NCI-H2107 treated with DMSO at 0.1 percent for 48 hours (cell line): ENCODE results near the gene CAPN5.
A peak's percentile ranks its signal among the peaks of the same experiment; 100 is the strongest.
"Not testable (repeated sequence)": the region's sequence is repeated elsewhere in the genome, so short reads cannot be mapped to it uniquely, and the experiment has no call there.

Experiments
- DNase-seq: peaks from one replicate; lab custom pipeline; 2025; ENCODE audit not compliant: unreplicated experiment; lab: John Stamatoyannopoulos, UW

Gene CAPN5

DNA sequence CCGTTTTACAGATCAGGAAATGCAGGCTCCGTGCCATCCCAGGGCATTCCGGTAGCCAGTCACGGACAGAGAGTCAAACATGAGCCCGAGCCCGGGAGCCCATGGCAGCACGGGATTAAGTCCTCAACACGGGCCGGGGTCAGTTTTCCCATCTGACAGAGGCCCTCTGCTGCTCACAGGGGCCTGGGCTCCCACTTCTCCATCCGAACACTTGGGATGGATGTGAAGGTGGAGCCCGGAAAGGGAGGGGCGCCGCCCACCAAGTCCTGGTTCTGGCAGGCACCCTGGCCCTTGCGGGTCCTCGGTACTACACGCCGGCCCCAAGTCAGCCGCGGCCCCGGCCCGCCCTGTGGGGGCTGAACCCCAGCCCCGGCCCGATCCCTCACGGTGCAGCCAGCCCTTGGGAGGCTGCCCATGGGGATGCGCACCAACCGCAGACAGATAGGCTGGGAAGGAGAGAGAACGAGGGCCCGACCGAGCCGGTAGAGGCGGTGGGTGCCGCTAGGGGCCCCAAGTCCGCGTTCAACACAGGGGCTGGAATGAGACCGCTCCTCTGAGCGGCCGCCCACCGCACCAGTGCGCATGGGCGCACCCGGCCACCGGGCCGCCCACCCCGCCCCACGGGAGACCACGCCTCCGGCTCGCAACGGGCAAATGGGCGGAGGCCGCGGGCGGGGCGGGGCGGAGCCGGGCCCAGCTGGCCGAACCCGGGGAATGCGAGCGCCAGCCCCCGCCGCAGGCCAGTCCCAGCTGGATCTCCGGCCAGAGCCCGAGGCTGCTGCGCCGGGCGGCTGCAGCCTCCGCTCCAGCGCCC, at the start of gene CAPN5:
CAPN5 (plus strand) TSS at position 743 of the 814 bp plus-strand sequence. CDS start 17,916 bp downstream, outside the sequence.
- peak; percentile 30 for DNase-seq

DNA sequence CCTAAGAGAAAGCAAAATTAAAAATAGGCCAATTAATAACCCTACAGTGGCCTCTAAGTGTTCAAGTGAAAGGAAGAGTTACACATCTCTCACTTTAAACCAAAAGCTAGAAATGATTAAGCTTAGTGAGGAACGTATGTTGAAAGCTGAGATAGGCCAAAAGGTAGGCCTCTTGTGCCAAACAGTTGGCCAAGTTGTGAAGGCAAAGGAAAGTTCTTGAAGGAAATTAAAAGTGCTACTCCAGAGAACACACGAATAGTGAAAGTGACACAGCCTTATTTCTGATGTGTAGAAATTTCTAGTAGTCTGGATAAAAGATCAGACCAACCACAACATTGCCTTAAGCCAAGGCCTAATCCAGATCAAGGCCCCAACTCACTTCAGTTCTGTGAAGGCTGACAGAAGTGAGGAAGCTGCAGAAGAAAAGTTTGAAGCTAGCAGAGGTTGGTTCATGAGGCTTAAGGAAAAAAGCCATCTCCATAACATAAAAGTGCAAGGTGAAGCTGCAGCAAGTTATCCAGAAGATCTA, 48.3 kb upstream of the CAPN5 start:
- not testable (repeated sequence) for DNase-seq

DNA sequence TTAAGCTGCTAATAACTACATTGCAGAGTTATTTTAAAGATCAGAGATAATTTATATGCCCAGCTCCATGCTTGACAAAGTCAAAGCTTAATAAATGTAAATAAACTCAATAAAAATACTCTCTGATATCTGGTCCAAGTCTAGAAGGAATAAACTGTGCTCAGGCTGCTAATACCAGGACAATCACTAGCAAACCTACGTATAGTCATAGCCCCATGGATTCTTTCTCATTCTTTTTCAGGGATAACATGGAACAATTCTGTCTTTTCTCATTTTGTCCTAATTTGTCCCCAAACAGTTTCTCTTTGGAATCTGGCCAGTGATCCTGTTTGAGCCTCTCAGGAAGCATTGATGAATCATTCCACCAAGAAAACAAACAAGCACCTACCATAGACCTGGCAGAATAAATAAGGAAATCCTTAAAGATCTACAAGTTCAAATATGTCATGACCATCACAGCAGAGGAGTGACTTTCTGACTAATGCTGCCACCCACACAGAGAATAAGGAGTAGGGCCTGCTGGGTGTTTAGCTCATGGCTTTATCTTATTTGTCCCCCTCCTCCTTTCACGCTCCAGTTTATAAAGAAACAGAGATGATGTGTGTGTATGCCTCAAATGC, 46.7 kb upstream of the CAPN5 start:
- no peak for DNase-seq

DNA sequence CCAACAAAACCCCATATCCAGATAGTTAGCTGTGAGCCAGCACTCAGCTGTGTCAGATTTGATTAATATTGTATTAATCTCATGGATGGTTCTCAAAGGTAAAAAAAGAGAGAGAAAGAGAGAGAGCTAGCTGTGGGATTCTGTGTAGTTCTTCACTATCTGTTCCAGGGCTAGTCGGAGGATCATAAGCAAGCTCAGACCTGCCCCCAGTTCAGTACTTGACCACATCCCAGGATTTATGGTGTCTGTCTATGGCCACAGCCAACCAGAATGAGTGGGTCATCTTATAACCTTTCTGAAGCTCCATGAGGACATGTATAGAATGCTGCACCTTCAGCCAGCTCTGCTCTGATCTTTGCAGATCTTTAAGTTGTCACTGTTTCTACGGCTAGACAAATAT, 46.0 kb upstream of the CAPN5 start:
- no peak for DNase-seq

DNA sequence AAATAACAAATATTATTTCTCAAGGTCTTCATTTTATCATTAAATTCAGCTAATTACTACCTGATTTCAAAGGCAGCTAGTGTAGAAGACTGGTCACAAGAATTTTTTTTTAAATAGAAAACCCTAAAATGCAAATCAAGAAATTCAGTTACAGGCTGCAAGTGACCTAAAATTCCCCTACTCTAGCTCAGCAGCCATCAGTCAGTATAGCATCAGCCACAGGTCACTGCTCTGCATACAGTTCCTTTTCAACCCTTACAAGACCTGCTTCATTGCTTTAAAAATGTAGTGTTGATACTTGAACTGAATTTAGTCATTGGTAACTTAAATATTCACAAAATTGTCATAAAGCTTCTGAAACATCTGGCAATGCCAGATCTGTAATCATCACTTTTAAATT, 42.0 kb upstream of the CAPN5 start:
- no peak for DNase-seq

DNA sequence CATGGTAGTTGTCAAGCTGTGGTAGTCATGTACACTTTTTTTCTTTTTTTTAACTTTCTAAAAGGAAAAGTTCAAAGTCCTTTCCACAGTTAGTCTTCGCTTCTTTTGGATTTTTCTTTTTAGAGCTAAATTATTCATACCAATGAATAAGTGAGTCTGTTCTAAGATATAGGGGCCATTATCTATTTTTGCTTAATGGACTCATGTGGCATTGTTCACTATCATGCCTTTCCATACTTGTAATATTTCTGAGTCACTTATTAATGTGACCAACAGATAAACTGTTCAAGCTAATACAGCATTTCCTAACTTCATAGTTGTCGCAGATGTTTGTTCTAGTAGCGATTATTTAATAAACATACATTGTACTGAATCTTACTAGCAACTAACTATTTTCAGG, 40.5 kb upstream of the CAPN5 start:
- DNase-seq: no peak

DNA sequence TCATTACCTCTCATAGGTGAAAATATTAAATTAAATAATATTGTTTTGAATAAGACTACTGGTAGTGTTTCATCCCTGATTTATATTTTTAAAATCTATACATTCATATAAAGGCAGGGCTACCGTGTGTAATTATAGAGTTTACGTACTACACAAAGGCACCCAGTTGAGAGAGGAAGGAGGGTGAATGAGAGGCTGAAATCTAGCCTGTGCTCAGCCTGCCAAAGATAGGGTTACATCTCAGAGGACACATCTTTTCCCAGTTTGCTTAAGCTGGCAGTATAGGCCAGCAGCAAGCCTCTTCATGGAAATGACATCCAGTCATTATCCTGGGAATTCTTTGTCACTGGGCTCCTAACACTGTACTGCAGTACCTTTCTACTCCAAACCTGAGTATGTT, 40.0 kb upstream of the CAPN5 start:
- DNase-seq: peak; percentile 30

DNA sequence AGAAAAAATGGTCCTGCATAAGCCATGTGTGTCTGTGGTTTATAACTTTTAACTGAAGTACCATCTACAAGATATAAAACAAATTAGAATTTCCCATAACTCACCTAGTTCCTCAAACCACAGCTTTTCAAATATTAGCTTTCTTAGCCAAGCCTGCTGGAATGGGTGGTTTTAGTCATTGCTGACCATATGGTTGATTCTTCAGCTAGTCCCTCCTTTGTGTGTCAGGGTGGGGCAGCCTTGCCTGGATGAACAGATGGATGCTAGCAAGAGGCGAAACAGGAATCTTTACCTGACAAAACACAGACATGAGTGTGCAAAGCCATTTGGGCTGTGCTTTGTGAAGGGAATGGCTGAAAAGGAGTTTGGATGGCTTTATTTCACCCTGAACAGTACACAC, 39.5 kb upstream of the CAPN5 start:
- no peak for DNase-seq

DNA sequence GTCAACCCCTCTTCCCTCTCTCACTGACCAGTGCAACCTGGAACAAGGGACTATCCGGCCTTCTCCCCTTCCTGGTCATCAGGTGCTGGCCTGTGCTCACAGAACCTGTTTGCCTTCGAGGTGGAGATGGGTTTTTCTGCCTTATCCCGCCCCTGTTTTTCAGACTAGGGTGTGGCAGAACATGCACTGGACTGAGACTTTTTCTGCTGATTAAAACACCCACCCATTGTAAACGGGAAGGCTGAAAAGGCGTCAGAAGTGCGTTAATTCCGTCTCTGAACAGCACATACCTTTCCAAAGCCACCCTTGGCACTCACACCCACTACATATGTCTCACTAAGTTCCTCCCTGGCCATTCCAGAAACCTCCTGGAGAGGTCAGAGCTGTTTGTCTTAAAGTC, 36.9 kb upstream of the CAPN5 start:
- DNase-seq: no peak

DNA sequence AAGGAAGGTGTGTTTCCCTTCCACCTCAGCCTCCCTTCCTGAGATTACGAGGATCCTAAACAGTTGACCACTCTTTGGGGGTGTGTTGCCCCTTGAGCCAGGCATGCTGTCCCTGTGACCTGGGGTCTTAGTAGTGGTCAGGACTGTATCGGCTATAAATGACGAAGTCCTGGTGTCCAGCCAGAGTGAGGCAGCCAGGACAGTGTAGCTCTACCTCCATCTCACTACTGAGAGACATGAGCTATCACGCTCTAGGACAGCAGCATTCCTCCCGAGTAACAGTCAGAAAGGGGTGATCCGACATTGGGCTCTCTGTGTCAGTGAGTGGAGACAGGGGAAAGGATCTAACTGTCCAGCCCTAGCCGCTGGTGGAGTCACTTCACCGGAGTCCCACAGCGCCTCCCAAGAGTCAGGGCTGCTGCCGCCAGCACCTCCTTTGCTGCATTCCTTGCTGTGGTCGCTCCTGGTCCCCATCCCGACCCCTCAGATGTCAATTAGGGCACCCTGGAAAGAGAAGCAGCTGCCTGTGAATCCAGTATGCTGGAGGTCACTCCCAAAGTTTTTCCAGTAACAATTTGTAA, 35.8 kb upstream of the CAPN5 start:
- no peak for DNase-seq

DNA sequence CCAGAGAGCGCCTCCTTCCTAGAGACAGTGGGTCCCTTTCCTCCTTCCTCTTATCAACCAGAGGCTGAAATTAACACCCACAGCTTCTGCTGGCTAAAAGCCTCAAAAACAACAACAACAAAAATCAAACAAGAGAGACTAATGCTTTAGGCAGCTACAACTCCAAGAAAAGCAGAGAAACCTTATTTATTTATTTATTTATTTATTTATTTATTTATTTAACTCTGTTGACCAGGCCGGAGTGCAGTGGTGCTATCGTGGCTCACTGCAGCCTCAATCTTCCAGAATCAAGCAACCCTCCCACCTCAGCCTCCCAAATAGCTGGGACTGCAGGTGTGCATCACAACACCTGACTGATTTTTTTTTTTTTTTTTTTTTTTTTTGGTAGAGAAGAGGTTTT, 35.2 kb upstream of the CAPN5 start:
- DNase-seq: no peak

DNA sequence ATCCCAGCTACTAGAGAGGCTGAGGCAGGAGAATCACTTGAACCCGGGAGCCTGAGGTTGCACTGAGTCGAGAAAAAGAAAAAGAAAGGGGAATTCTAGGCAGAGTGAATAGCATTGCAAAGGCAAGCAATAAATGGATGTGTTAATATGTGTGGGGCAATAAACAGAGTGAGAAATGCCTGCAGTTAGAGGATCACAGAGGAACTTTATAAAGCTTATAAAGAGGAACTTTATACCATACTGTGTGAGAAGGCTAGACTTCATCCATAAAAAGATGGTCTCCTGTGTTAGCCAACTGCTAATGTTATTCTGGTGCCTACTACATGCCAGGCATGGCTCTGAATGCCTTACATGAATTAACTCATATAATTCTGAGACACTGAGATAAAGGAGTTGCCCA, 31.7 kb upstream of the CAPN5 start:
- no peak for DNase-seq

DNA sequence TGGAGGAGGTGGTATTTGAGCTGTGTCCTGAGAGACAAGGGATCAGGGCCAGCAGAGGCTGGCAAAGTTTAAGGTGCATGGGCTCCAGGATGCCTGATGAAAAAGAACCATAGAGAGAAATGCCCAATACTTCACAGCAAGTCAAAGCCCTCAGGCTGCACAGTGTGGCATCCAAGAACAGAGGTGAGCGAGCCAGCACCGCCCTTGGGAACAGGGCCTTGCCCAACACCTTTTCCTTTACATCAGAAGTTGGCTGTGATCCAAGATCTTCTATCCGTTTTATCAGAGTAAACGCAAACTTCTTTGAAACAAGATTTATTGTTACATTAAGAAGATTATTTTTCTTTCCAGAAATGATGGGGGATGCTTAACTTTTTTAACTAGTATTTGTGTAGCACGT, 31.2 kb upstream of the CAPN5 start:
- DNase-seq: no peak

DNA sequence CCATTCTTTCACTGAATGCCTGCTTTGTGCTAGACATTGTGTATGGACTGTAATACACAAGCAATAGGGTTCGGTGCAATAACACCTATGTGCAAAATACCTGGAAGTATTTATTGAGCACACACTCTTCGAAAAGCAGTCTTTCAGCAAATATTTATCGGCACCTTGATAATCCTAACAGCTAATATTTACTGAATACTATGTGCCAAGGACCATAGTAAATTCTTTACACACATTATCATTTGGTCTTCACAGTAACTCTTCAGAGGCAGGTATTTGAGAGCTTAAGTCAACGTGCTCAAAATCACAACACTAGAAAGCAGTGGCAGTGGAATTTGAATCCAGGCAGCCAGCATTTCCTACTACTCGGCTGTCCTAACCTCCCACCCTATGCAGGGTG, 30.4 kb upstream of the CAPN5 start:
- DNase-seq: no peak

DNA sequence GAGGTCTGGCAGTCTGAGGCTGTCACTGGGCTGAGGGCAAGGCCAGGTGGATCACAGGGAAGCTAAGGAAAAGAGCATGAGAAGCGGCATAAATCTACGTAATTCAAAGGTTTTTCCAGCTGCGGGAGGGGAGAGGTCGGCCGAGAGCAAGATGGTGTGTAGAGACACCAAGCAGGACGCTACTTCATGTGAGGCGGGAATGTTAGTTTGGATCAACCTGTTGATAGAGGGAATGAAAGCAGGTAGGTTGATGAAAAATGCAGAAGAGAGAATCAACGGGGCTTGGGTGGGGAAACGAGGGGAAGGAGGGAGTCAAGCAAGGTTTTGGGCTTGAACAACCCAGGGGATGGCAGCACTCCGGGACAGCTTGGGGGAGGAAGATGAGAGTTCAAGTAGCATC, 29.7 kb upstream of the CAPN5 start:
- DNase-seq: no peak

DNA sequence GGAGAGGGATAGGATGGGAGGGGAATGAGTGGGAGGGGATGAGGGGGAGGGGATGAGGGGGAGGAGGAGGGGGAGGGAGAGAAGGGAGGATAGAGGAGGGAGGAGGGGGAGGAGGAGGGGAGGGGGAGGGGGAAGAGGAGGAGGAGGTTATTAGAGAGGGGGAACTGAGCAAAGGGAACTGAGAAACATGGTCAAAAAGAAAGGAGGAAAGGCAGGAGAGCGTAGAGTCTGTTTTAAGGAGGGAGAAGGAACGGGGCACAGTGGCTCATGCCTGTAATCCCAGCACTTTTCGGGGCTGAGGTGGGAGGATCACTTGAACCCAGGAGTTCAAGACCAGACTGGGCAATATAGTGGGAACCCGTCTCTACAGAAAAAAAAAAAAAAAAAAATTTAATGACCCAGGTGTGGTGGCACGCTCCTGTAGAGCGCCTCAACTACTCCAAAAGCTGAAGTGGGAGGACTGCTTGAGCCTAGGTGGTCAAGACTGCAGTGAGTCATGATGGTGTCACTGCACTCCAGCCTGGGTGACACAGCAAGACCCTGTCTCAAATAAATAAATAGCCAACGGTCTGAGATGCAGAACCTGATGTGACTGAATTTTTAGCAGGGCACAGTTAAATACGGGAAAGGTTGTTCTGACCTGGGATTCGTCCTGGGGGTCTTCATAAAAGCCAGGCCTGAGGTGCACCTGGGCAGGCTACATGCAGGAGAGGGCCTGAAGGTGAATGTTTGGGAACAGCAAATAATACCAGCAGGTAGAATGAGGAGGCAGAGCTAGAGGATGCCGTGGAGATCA, 28.5 kb upstream of the CAPN5 start:
- DNase-seq: no peak

DNA sequence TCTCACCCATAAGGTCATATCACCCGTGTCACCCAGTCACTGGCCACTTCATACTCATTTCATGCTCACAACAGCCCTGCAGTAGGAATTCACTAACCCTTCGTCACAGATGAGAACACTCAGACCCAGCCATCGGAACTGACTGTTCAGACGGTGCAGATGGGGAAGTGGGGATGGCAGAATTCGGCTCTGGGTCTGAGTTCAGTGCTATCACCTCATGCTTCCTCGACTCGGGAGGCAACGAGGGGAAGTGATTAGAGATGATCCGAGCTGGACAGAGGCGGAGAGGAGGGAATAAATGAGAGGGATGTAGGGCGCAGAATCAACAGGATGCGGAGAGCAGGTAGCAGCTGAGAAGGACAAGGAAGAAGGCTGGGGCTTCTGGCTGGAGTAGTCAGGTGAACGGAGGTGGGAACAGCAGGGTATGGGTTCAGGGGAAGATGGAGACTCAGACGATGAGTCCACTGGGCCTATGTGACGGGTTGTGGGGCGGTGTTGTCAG, 27.9 kb upstream of the CAPN5 start:
- DNase-seq: no peak

DNA sequence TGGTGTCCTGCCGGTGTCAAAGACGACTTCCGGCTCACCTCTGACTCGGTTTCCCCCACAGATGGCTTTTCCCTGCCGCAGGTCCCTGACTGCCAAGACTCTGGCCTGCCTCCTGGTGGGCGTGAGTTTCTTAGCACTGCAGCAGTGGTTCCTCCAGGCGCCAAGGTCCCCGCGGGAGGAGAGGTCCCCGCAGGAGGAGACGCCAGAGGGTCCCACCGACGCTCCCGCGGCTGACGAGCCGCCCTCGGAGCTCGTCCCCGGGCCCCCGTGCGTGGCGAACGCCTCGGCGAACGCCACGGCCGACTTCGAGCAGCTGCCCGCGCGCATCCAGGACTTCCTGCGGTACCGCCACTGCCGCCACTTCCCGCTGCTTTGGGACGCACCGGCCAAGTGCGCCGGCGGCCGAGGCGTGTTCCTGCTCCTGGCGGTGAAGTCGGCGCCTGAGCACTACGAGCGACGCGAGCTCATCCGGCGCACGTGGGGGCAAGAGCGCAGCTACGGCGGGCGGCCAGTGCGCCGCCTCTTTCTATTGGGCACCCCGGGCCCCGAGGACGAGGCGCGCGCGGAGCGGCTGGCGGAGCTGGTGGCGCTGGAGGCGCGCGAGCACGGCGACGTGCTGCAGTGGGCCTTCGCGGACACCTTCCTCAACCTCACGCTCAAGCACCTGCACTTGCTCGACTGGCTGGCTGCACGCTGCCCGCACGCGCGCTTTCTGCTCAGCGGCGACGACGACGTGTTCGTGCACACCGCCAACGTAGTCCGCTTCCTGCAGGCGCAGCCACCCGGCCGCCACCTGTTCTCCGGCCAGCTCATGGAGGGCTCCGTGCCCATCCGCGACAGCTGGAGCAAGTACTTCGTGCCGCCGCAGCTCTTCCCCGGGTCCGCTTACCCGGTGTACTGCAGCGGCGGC, 27.0 kb upstream of the CAPN5 start:
- no peak for DNase-seq

DNA sequence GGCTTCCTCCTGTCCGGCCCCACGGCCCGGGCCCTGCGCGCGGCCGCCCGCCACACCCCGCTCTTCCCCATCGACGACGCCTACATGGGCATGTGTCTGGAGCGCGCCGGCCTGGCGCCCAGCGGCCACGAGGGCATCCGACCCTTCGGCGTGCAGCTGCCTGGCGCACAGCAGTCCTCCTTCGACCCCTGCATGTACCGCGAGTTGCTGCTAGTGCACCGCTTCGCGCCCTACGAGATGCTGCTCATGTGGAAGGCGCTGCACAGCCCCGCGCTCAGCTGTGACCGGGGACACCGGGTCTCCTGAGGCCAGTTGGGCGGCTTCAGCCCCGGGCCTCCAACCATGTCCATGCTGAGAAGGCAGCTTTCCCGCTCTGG, 26.4 kb upstream of the CAPN5 start:
- no peak for DNase-seq

DNA sequence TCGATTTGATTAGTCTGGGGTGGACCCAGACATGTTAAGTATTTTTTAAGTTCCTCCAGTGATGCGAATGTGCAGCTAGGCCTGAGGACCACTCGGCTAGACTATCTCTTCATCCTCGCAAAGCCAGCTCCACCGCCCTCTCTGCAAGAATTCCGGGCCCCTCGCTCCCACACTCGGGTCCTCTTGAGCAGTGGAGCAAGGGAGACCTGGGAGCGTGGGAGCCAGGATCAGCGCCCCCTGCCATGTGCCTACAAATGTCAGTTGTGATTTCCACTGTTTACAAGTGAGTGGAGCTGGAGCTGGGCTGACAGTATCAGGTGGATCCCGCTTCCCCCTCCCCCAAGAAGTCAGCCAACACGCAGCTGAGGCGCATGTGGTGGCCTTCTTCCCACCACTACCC, 25.9 kb upstream of the CAPN5 start:
- no peak for DNase-seq
